GM20000 (cell line): ENCODE measurements around the gene SIGLEC9.

Source experiments
- DNase-seq: peaks from one replicate; pipeline ENCODE4 v3.0.0; 2012; ENCODE audit warnings: low spot score
- CTCF ChIP-seq: IDR thresholded peaks from 2 replicates; pipeline ENCODE4 v1.5.1; 2012; ENCODE audit warnings: mild to moderate bottlenecking, control low read depth; ENCODE audit errors: extremely low read depth, missing control alignments

Gene SIGLEC9

GRCh38 chr19:51082611-51083010 lies 42.1 kb upstream of the SIGLEC9 start, which contains the start of gene KLK14:
Gene KLK14, minus strand, starts transcription at chr19:51082887. Its CDS starts 273 bp downstream, at chr19:51082614.
- TF ChIP-seq CTCF = no peak
- no peak for DNase-seq

GRCh38 chr19:51083181-51083580 lies 41.5 kb upstream of the SIGLEC9 start:
- DNase-seq = no peak
- no peak for TF ChIP-seq CTCF

GRCh38 chr19:51083783-51084182 lies 40.9 kb upstream of the SIGLEC9 start:
- DNase-seq = no peak
- TF ChIP-seq CTCF = no peak

GRCh38 chr19:51084505-51084904 lies 40.2 kb upstream of the SIGLEC9 start:
- DNase-seq = no peak
- no peak for TF ChIP-seq CTCF

- no peak for TF ChIP-seq CTCF
- no peak for DNase-seq
Measured at GRCh38 chr19:51086153-51086850, 38.4 kb upstream of the SIGLEC9 start.

- TF ChIP-seq CTCF = no peak
- no peak for DNase-seq
Measured at GRCh38 chr19:51089786-51090185, 34.9 kb upstream of the SIGLEC9 start.

GRCh38 chr19:51090471-51090870 lies 34.2 kb upstream of the SIGLEC9 start:
- no peak for DNase-seq
- no peak for TF ChIP-seq CTCF
